GM11168 (cell line): Measurements from ENCODE around the gene GPSM3.
"Not testable (repeated sequence)": the region's sequence is repeated elsewhere in the genome, so short reads cannot be mapped to it uniquely, and the experiment has no call there.

Experiments
- in situ Hi-C: fragments of 300-500 bp; cut with MboI; formaldehyde crosslinking; loops from one replicate; pipeline ENCODE4 v1.12.0; 2022; ENCODE audit warnings: low sequenced_read_pairs; ENCODE audit not compliant: unreplicated experiment

The GPSM3 gene

DNA sequence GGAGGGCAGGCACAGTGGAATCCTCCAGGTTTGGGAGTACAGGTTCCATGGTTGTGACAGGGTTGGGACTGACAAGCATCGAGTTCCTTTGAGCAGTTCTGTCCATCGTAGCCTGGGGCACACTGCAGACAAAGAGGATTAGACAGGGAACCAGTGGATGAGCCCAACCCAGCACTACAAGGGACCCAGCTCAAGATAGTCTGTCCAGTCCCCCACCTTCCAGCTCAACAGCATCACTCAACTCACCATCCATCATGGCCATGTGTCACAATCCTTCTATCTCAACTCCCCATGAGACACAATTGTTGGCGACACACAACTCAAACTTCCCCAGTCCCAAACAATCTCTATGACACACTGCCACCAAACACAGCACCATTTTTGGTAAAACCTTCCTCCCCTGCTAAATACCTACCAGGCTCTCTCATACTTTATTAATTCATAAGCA lies 11.8 kb upstream of the GPSM3 start:
- in situ Hi-C loops, result no loop called here

DNA sequence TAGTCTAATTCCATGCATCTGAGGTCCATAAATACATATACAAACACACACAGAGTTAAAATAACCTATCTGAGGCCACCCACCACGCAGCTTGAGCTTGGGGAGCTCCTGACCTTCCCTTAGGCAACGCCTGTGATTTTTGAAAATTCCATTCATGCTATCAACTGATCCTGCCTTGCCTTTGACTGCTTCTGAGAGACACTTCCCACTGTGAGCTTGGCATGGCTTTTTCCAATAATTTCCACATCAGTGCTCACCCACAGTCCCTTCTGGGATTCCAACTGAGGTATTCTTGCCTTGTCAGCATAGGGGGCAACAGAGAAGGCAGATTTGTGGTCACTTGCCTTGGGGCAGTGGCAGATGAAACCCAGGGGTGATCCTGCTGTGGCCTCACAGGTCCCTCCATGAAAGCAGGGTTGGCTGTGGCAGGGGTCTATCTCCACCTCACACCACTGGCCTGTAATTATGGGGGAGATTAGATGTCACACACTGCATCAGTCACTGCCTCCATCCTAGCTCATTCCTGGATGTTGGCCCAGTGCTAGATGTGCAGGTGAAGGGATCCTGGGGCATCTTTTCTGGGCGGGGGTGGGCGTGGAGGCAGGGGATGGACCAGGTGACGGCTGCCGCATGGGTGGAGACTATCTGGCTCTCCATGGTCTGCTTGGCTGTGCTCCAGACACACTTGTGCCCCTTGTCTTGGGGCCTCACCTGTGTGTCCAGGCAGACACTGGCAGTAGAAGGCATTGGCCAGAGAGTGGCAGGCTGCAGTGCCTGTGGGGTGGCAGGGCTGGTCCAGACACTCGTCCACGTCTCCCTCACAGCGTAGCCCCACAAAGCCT lies 11.2 kb upstream of the GPSM3 start:
- in situ Hi-C loops, result no loop called here

DNA sequence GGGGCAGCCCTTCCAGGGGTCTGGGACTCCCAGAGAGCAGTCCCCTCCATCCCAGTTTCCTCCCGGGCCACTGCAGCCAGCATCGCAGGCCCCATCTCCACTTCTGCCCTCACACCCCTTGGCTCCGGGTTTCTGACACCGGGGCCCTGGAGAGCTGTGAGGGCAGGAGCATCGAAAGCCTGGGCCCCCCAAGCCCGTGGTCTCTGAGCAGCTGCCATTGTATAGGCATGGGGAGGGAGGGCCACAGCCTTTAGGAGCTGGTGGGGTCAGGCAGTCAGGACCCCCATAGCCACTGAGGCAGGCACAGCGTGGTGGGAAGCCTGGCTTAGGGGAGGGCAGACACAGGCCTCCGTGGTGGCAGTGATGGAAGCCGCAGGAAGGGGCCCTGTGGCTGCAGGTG lies 9.7 kb upstream of the GPSM3 start:
- in situ Hi-C loops, result no loop called here

DNA sequence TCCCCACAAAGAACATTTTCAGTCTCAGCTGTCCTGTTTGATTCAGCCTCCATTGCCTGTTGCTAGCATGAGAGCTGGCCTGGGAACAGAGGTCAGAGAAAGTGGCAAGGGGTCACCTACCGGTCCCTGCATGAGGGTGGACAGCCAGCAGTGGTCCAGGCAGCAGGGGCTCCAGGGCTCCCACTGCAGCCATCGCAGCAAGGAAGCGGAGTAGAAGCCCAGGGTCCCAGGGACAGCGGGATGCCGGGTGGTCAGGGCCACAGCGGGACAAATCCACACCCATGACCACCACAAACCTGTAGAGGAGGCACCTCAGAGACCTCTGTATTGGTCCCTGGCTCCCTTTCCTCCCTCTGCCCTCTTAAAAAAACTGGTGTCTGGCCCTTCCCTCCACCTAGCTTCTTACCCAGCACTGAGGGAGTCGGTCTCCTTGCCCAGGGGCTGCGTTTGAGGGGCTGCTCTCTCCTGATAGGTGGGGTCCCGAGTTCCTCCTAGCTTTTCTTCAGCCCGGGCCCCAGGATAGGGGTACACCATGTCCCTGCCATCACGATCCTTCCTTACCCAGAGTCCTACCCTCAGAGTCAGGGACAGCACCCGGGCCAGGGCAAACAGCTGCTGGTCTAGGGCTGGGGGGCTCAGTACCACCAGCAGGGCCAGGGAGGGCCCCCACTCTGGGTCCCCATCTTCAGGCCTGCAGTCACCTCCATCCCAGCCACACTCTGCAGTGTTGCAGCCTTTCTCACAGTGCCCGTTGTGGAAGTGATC lies 8.4 kb upstream of the GPSM3 start:
- in situ Hi-C loops, result no loop called here

DNA sequence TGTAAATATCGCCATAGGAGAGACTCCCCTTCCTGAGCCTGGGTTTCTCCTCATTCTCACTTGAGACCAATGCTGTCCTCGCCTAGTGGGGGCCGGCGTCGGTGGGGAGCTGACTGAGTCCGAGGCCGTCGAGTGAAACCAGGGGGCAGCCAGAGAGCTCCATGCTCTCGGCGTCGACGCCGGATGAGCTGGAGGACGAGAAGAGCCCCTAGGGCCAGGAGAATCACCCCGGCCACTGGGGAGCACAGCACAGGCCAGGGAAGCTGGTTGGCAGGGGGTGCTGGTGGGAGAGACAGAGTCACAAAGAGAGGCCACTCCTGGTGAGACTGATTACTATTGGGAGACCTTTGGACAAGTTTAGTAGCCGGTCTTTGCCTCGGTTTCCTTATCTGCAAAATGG lies 6.4 kb upstream of the GPSM3 start:
- in situ Hi-C loops, result no loop called here

DNA sequence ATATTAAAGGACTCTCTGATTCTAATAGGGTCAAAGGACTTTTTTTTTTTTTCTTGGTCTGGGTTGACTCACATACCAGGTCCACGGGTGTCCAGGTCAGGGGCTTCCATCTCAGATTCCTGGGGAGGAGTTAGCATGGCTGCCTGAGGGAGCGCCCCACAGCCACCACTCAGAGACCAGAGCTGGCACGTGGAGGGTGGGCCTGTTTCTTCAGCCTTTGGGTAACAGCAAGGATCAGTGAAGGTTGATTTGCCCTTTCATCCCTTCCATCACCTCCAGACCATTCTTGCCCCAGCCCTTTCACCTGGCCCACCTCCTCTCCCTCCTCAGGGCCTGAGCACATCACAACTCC lies 5.9 kb upstream of the GPSM3 start:
- in situ Hi-C loops, result no loop called here

DNA sequence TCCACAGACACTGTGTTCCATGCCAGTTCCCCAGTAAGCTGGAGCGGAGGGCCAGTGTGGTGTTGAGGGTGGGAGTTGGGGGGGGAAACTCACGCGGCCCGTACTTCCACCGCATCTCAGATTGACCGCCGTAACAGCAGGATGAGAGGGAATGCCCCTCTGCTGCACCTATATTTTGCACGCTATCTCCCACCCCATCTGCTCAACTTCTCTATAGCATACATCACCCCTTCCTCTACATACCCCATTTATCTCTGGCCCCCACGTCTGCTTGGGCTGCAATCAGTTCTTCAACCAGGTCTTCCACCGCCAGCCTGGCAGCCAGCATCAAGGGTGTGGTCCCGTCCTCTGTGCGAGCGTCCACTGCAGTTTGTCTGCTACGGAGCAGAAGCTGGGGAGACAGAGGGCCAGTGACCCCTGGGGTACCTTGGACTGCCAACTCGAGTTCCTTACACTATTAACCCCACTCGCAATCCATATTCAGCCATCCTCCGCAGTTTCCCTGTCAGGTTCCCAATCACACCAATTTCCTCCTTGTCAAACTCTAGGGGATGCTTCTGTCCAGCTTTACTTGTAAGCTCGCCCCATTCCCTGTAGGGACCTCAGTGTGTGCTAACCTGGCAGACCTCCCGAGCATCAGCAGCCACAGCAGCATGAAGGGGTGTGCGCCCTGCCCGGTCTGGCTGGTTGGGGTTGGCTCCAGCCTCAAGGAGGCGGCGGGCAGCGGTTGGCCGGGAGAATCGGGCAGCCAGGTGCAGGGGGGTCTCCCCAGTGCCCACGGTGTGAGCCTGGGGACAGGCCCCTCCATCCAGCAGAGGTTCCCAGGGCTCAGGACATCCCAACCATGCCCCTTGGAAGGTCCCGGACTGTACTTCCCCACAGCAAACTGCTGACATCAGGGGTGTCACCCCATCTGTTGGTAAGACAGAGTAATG lies 4.5 kb upstream of the GPSM3 start:
- in situ Hi-C loops, result no loop called here

DNA sequence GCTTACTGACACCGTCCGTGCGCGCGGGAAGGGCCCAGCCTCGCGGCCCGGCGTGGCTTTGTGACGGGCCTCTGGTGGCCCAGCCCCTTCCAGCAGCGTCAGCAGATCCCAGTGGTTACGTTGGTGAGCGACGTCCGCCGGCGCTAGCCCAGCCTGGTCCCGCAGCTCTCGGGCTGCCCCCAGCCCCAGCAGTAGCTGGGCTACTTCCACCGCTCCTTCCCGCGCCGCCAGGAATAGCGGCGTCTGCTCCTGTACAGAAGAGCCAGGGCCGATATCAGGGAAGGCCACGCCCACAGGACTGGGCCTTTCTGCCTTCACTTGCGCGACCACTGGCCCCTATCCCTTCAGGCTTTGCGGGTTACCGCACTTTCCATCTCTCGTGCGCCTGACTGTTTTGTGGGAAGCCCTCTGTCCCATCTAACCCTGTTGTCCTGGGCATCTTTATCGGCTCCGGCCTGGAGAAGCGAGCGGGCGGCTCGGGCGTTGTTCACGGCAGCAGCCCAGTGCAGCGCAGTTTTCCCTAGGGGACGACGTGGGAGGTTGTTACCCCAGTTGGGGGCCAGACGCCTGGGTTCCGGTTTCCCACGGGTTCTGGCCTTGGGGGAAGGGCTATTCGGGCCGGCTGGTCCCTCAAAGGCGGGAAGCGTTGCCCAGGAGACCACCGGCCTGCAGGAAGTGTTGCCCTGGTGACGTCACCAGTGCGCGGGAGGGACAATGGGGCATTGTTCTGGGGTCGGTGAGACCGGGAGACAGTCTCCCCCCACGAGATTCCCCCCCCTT lies 3.6 kb upstream of the GPSM3 start:
- in situ Hi-C loops, result no loop called here

DNA sequence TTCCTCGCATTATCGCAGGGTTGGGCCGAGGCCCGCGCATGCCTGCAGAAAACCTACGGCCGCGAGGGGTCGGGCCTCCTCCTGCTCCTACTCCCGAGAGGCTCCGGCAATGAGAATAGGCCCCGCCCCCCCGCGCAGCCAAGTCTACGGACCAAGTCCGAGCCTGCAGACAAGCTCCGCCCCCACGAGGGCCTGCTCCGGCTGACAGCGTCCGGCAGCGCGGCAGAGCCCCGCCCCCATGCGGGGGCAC lies 3.1 kb upstream of the GPSM3 start:
- in situ Hi-C loops, result no loop called here

DNA sequence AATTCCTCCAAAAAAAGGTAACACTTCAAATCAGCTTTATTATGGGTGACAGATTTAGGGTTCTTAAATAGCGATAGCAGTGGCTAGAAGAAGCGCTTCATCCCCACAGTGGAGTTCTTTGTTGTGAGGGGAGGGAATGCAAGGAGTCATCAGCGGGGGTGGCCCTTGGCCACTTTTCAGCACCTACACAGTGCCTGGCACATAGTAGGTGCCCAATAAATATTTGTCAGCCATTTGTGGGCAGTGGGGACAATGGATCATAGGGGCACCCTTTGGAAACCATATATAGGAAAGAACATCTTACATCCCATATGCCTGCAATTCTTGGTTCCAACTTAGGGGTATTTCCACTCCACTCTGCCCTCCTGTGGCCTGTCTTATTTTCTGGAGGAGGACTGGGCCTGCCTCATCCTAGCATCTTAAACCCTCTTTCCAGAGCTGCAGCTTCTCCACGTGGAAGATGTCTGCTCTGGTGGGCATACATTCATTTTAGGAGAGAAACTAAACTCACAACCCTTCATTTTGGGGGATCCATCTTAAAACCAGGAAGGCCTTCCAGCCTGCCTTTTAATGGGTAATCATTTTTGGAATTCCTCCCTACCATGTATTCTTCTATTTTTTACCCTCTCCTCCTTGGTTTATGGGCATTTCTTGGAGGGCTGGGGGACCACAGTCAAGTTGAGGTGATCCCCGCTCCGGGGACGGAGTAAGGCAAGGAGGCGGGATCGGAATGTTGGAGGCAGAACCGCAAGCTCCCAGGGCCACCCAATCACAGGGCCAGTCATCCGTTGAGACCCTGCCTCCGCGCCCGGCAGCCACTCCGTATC lies 2.6 kb upstream of the GPSM3 start:
- in situ Hi-C loops, result no loop called here

DNA sequence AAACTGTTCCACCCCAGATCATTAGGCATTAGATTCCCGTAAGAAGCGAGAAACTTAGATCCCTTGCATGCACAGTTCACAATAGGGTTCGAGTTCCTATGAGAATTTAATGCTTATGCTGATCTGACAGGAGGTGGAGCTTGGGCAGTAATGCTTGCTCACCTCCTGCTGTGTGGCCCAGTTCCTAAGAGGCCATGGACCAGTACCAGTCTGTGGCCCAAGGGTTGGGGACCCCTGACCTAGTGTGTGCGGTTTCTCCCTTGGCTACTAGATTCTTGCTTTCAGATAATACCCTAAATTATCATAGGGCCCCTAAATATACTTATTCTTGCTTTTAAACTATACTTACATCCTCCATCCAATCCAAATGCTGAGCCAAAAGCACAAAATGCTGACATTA lies 1.9 kb upstream of the GPSM3 start:
- in situ Hi-C loops, result no loop called here

DNA sequence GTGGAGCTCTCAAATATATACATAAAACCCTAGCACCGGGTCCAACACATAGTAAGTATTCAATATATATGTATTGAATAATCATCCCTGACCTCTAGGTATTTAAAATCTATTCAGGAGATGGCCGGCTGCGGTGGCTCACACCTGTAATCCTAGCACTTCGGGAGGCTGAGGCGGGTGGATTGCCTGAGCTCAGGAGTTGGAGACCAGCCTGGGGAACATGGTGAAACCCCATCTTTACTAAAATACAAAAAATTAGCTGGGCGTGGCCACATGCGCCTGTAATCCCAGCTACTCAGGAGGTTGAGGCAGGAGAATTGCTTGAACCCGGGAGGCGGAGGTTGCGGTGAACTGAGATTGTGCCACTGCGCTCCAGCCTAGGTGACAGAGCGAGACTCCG lies 653 bp upstream of the GPSM3 start:
- in situ Hi-C loops, result not testable (repeated sequence)

DNA sequence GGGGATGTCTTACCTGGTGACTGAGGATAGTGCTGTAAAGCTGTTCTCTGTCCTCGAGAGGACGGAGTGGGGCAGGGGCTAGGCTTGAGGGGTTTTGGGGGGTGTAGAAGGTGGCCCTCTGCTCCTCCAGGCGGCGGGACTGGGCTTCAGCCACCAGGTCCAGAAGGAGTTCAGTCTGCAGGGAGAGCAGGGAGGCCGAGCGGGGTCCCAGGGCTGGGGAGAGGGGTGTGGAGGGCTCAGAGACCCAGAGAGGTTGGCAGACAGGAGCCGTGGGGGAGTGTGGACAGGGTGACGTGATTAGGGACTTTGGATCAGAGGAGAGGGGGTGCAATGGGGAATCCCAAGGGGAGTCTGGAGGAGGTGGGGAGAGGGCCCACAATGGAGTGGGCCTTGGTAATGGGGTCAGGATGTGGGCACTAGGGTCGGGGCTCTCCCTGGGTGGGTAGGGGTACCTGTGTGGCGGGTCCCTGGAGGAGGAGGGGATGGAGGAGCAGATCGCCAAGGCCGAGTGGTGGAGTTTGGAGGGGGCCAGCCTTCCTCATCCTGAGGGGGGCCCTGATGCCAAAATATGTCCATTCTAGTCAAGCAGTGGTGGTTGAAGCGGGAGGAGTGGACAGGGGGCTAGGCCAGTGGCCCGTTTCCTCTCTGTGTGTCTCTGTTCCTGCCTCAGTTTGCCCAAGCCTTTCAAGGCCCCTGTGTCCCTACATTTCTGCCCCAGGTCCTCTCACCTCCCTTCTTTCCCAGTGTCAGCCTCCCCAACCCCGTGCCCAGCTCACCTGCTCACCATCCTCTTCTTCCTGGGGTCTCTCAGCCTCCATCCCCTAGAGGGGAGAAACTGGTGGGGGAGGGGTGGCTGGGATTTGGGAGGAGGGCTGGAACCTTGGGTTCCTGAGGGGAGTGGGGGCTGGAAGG lies 491 bp downstream of the GPSM3 start:
- in situ Hi-C loops, result no loop called here

DNA sequence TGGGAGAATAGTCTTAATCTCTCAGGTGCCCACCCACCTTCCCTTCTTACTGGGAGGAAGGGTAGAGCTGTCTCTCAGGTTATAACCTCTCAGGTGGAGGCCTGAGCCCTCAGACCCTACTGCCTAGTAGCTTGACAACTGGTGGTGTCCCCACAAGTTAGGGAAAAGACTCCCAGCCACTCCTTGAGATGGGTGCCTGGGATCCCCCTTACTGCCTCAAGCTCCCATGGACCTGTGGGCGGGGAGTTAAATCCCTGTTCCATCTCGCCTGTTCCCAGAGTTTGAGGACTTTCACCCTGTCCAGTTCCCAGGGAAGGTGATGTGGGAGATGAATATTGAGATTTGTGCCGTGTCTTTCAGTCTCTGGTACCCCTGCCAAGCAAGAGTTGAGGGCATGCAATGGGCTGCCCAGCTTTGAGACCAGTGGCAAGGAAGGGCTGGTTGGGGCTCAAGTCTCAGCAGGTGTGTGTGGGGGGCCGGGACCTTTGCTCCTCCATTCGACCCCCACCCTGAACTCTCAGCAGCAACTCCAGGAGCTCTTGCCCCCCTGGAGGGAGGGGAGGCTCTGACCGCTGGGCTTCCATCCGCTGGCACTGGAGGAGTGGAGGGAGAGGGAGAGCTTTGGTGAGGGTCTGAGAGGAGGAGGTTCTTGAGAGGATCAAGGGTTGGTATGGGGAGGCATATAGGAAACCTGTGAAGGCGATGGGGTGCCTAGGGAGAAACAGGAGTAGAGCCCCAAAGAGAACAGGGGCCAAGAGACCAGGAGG lies 1.3 kb downstream of the GPSM3 start:
- in situ Hi-C loops, result no loop called here

DNA sequence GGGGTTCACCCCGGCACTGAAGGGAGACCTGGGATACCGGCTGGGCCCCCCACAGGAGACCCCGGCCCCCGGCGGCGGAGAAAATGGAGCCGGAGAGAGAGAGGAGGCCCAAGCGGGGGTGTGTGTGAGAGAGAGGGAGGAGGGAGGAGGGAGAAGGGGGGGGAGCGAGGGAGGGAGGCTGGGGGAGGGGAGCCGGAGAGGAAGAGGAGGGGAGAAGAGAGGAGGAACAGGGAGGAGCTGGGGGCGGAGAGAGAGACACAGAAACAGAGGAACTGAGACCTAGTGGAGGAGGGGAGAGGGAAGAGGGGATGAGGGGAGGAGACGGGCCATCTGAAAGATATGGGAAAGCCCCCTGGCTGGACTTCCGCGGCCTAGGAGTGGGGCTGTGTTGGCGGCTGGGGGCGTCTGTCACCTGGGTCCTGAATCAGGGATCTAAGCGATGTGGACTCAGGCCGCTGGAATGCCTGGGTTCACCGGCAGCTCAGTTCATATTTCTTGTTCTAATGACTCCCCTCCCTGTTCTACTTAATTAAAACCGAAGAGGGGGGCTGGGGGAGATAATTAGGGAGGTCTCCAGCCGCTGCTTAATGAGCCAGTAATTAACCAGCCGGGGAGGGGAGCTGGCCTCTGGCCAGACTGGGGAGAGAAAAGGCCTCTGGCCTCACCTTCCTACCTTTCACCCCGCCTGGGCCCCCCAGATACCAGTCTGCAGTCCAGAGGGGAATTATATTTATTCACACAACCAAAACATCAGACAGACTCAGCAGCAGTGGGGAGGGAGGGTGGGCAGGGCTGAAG lies 2.2 kb downstream of the GPSM3 start, which contains the start of gene PBX2:
TSS of gene PBX2 (minus strand) at position 149 of the 798 bp plus-strand sequence. CDS start 287 bp downstream, outside the sequence.
- in situ Hi-C loops, result no loop called here

DNA sequence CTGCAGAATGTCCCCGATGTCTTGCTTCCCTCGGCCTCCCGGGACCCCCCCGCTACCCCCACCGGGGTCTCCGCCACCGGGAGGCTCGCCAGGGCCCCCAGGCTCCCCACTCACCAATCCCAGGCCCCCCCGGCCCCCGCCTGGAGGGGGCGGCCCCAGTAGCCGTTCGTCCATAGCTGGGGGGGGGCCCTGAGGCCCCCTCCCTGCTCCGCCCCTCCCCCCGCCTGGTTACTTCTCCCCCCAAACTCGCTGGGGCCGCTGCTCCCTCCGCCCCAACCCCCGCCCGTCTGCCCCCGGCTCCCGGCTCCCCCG lies 2.7 kb downstream of the GPSM3 start:
- in situ Hi-C loops, result no loop called here
